Ascending aorta (tissue), 2 donors: Measurements from ENCODE around the gene CLPTM1L. TPM values are rescaled to one million over a fixed set of nuclear protein-coding genes. Genes with fewer than 3 reads are reported as not detected.

ENCODE experiments used
- DNase-seq, 2 donors: peaks; one replicate each; pipeline ENCODE4 v3.0.0-alpha.2; 2019; ENCODE audit warnings: low spot score in 2 of 2
- H3K27ac ChIP-seq, 2 donors: fragments of 200-600 bp; sonication (generic); one replicate each; pipeline ENCODE4 v1.5.1; 2016 to 2017; ENCODE audit warnings: mild to moderate bottlenecking in 1 of 2
- H3K27me3 ChIP-seq: fragments of 200-600 bp; sonication (generic); one replicate; pipeline ENCODE4 v1.5.1; 2017
- H3K36me3 ChIP-seq, 2 donors: fragments of 200-600 bp; sonication (generic); one replicate each; pipeline ENCODE4 v1.5.1; 2016
- H3K4me1 ChIP-seq, 2 donors: fragments of 200-600 bp; sonication (generic); one replicate each; pipeline ENCODE4 v1.5.1; 2016 to 2017; ENCODE audit warnings: mild to moderate bottlenecking in 1 of 2
- H3K4me3 ChIP-seq, 2 donors: fragments of 200-600 bp; sonication (generic); one replicate each; pipeline ENCODE4 v1.5.1; 2016 to 2017; ENCODE audit warnings: mild to moderate bottlenecking in 1 of 2
- H3K9me3 ChIP-seq, 2 donors: fragments of 200-600 bp; sonication (generic); one replicate each; pipeline ENCODE4 v1.5.1; 2016
- CTCF ChIP-seq, 3 experiments: fragments of 200-600 bp in 2 of 3; fragments of 450-650 bp in 1 of 3; sonication (generic) in 2 of 3; IDR thresholded peaks; one replicate each; pipeline ENCODE4 v1.5.1; 2016 to 2019; ENCODE audit warnings: antibody characterized with exemption in 3 of 3, mild to moderate bottlenecking in 1 of 3, moderate library complexity in 1 of 3
- intact Hi-C: fragments of 100-400 bp; cut with DNase I; formaldehyde crosslinking; loops from one replicate; pipeline ENCODE4 v1.15.1; 2023
- total RNA-seq: library from RNA; depleted of rRNA; stranded (reverse); fragments of >200 nt; gene quantifications from one replicate; pipeline ENCODE4 v1.1.0, GENCODE V29; 2016

Gene CLPTM1L
- total RNA-seq, 1 donor from 2014 or later, result 23.6 TPM

- peaks cover 72 to 74% of the 10 kb centered on the region in 2 donors for H3K36me3 ChIP-seq
- peak in 1 of 2 donors; percentile 52 for DNase-seq
These were observed 21.7 kb downstream of the CLPTM1L start for GRCh38 chr5:1322955-1323802.

GRCh38 chr5:1322036-1322900 lies 22.6 kb downstream of the CLPTM1L start:
- peak in 1 of 2 donors; percentile 54 for DNase-seq
- no peaks in the 10 kb centered on the region for H3K27me3 ChIP-seq
- no peaks in the 10 kb centered on the region for H3K9me3 ChIP-seq
- no peaks in the 10 kb centered on the region for H3K4me1 ChIP-seq
- intact Hi-C loops, result no loop called here
- no peak overlapping the region for H3K27ac ChIP-seq
- TF ChIP-seq CTCF (IDR thresholded peaks at IDR 0.05), result no peak
- H3K36me3 ChIP-seq, result peaks cover 79% of the 10 kb centered on the region in 2 donors
- no peak overlapping the region for H3K4me3 ChIP-seq

More at GRCh38 chr5:1322955-1323802, 21.7 kb downstream of the CLPTM1L start:
- no peak for TF ChIP-seq CTCF (IDR thresholded peaks at IDR 0.05)
- no peak overlapping the region for H3K4me3 ChIP-seq
- intact Hi-C loops, result no loop called here
- no peaks in the 10 kb centered on the region for H3K4me1 ChIP-seq
- no peaks in the 10 kb centered on the region for H3K9me3 ChIP-seq
- no peak overlapping the region for H3K27ac ChIP-seq
- no peaks in the 10 kb centered on the region for H3K27me3 ChIP-seq

GRCh38 chr5:1321576-1321975 lies 23.3 kb downstream of the CLPTM1L start:
- intact Hi-C loops, result no loop called here
- DNase-seq, result peak in 1 of 2 donors; percentile 56

DNA sequence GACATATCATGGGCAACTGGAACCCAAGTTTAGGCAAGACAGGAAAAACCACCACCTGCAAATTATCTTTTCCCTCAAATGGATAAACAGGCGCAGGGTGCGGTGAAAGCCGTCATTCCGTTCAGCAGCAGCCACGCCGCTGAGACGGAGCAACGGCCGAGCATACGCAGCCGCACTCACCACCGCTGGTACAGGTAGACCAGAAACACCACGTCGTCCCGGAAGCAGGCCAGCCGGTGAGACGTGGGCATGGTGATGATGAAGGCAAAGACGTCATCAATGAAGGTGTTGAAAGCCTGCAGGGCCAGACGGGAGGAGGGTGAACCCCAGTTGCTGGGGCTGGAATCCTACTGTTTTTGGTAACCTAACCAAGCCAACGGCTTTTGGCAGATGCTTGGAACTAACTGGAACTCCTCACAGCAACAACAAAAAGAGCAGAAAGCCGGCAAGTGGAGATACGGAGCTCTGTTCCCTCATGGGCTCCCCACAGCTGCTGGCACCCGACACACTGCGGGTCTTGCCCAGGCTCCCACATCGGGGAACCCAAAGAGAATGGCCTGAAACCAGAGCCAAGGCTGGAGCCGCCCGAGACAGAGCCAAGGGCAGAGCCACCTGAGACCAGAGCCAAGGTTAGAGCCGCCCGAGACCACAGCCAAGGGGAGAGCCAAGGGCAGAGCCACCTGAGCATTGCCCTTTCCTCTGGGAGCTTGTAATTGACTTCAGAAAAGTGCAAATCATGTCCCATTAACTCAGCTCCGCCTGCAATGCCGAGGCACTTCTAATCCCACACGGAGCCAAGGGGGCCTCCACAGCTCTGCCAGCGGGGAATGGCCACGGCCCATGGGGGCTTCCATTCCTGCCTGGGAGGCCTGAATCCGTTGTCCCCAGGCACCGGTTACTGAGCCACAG lies 24.2 kb downstream of the CLPTM1L start:
- H3K36me3 ChIP-seq, result peaks cover 79 to 84% of the 10 kb centered on the region in 2 donors
- H3K27me3 ChIP-seq, result no peaks in the 10 kb centered on the region
- no peaks in the 10 kb centered on the region for H3K9me3 ChIP-seq
- intact Hi-C loops, result no loop called here
- no peak overlapping the region for H3K27ac ChIP-seq
- peak in 1 of 2 donors; percentile 57 for DNase-seq
- no peak for TF ChIP-seq CTCF (IDR thresholded peaks at IDR 0.05)
- H3K4me1 ChIP-seq, result no peaks in the 10 kb centered on the region
- no peak overlapping the region for H3K4me3 ChIP-seq

More at GRCh38 chr5:1321576-1321975, 23.3 kb downstream of the CLPTM1L start:
- Histone ChIP-seq H3K27me3 (no peaks in the 10 kb centered on the region), H3K27ac (no peak overlapping the region), H3K4me3 (no peak overlapping the region), H3K4me1 (no peaks in the 10 kb centered on the region), H3K36me3 (peaks cover 79 to 84% of the 10 kb centered on the region in 2 donors), H3K9me3 (no peaks in the 10 kb centered on the region)
- no peak for TF ChIP-seq CTCF (IDR thresholded peaks at IDR 0.05)
